Prostate gland (tissue), 2 donors: ENCODE measurements around the gene SON.

ENCODE experiments used
- POLR2A ChIP-seq: fragments of 450-650 bp; IDR thresholded peaks from one replicate; pipeline ENCODE4 v1.6.1; 2016; ENCODE audit warnings: antibody characterized with exemption, mild to moderate bottlenecking
- POLR2AphosphoS5 ChIP-seq: sonication (generic); formaldehyde crosslinking; IDR thresholded peaks from one replicate; pipeline ENCODE4 v1.6.1; 2017; ENCODE audit warnings: antibody characterized with exemption
- TF ChIP-seq, protein P1 (sequence below), 4 experiments: fragments of 200-600 bp in 2 of 4; fragments of 450-650 bp in 2 of 4; sonication (generic) in 2 of 4; IDR thresholded peaks; 1 replicate in 3 of 4; 2 replicates in 1 of 4; pipeline ENCODE4 v1.5.1; 2016 to 2019; ENCODE audit warnings: antibody characterized with exemption in 4 of 4, mild to moderate bottlenecking in 2 of 4, moderate library complexity in 2 of 4

DNA sequence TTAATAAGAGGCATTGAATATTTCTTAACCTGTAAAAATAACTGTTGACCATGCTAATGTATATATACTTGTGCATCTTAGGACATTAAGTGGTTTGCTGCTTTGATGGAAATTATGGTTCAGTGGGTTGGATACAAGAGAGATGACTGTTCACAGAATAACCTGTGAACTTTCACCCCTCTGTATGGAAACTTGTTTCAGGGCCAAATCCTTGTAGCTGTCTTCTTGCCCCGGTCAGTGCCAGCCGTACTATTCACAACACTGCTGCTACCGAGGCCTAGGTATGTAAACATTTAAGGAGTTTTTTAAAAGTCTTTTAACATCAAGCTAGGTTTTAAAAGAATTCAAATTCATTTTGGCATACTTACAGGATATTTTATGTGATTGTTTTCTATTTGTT is 29.5 kb downstream of the SON start:
- TF ChIP-seq, protein P1, sequence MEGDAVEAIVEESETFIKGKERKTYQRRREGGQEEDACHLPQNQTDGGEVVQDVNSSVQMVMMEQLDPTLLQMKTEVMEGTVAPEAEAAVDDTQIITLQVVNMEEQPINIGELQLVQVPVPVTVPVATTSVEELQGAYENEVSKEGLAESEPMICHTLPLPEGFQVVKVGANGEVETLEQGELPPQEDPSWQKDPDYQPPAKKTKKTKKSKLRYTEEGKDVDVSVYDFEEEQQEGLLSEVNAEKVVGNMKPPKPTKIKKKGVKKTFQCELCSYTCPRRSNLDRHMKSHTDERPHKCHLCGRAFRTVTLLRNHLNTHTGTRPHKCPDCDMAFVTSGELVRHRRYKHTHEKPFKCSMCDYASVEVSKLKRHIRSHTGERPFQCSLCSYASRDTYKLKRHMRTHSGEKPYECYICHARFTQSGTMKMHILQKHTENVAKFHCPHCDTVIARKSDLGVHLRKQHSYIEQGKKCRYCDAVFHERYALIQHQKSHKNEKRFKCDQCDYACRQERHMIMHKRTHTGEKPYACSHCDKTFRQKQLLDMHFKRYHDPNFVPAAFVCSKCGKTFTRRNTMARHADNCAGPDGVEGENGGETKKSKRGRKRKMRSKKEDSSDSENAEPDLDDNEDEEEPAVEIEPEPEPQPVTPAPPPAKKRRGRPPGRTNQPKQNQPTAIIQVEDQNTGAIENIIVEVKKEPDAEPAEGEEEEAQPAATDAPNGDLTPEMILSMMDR (IDR thresholded peaks at IDR 0.05) = no peak
- TF ChIP-seq POLR2A = no peak
- TF ChIP-seq POLR2AphosphoS5 = no peak
